ENCODE results near the gene PCIF1. TPM values are rescaled to one million over a fixed set of nuclear protein-coding genes. Genes with fewer than 3 reads are reported as not detected.

The PCIF1 gene
- total and polyA plus RNA-seq, 2 experiments from 2014 or later, result 5.3 to 24.3 TPM

DNA sequence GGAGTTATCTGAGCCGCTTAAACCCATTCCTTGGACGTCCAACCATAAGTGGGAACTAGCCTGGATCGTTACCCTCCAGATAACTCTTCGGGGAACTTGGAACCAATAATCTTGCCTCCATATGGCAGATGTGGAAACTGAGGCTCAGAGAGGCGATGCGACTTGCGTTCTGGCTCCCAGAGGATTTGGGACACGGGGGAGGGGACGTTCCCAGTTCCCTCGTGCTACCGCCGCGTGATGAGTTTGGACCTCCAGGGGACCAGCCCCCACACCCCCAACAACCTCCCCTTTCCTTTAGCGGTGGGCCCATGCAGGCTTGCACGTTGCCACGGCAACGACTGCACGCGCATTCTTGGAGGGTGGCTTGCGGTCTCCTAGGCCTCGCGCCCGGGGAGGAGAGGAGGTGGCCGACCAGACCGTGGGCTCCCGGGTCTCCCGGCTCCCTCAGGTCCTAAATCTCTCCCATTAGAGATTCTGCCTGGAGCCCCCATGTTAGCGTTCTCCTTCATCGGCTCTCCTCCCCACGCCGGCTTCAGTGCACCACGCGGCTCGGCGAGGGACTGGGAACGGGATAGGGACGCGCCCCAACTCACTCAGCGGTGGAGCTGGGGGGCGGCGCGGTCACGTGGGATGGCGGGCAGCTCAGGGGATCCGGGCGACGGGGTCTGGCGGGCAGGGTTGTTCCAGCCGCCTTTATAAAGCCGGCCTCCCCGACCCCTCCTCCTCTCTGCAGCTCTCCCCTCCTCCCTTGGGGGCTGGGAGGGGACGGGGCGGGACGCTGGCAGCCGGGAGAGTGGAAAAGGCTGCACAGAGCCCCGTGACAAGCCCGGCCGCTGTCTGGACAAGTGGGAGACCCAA, 22.8 kb upstream of the PCIF1 start, which contains the start of gene PLTP:
TSS of gene PLTP (minus strand) at position 670 of the 858 bp plus-strand sequence. CDS start 703 bp downstream, outside the sequence.
- H3K4me1 ChIP-seq (ENCODE audit: insufficient read depth), result peaks cover 9% of the 10 kb centered on the region
- TF ChIP-seq EZH2phosphoT487 (IDR thresholded peaks at IDR 0.05; ENCODE audit: insufficient read depth, low read depth) (no peak), EZH2 (IDR thresholded peaks at IDR 0.05; ENCODE audit: insufficient read depth, poor library complexity, severe bottlenecking) (no peak)
- H3F3A ChIP-seq (ENCODE audit: insufficient read depth), result no peaks in the 10 kb centered on the region
- no peaks in the 10 kb centered on the region for H3K36me3 ChIP-seq (ENCODE audit: low read depth)
- peak within 1 kb of the TSS; percentile 80 for H3K4me2 ChIP-seq (ENCODE audit: unreplicated experiment)
- DNase-seq, result peak; percentile 78
- peak within 1 kb of the TSS; percentile 89 for H2AFZ ChIP-seq
- H3K79me2 ChIP-seq (ENCODE audit: insufficient read depth), result no peaks in the 10 kb centered on the region
- H4K20me1 ChIP-seq (ENCODE audit: insufficient read depth), result no peaks in the 10 kb centered on the region
- WGBS, 2 experiments (ENCODE audit: low coverage in 1 of 2, low lambda C conversion rate in 2 of 2, missing lambda C conversion rate in 2 of 2), result 2 to 3% methylated on average over 40 to 48 of the region's 58 CpGs
- no peaks in the 10 kb centered on the region for H3K9me3 ChIP-seq (ENCODE audit: low read depth)
- peak within 1 kb of the TSS; percentile 63 for H3K27ac ChIP-seq
- peak within 1 kb of the TSS; percentile 69 for H3K9ac ChIP-seq
- H3K4me3 ChIP-seq, result peak within 1 kb of the TSS; percentile 68
- in situ Hi-C loops (cut with MboI), result no loop called here
- no peaks in the 10 kb centered on the region for H3K9me2 ChIP-seq (ENCODE audit: insufficient read depth)
- H3K27me3 ChIP-seq (replicated peaks; ENCODE audit: insufficient read depth), result no peaks in the 10 kb centered on the region

DNA sequence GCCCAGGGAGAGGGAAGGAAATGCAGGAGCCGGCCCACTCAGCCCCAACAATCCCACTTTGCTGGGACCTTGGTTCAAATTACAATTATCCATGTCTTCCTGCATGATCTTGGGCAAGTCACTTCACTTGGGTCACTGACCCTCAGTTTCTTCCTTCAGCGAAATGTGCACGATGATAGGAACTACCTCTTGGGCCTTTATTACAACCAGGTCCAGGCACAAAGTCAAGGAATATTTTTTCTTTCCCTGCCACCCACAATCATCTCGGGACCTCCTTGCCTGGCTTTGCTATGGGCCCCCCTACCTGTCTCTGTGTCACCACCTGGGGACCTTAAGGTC, 22.2 kb upstream of the PCIF1 start:
- peak overlapping the region; percentile 69 for H3K9ac ChIP-seq
- H3K79me2 ChIP-seq (ENCODE audit: insufficient read depth), result no peaks in the 10 kb centered on the region
- peak overlapping the region; percentile 80 for H3K4me2 ChIP-seq (ENCODE audit: unreplicated experiment)
- in situ Hi-C loops (cut with MboI), result no loop called here
- peak overlapping the region; percentile 68 for H3K4me3 ChIP-seq
- H3K9me2 ChIP-seq (ENCODE audit: insufficient read depth), result no peaks in the 10 kb centered on the region
- peaks cover 3% of the 10 kb centered on the region; the same call in 1 of the 2 replicates for H3F3A ChIP-seq (ENCODE audit: insufficient read depth)
- H3K4me1 ChIP-seq (ENCODE audit: insufficient read depth), result peaks cover 9% of the 10 kb centered on the region
- H2AFZ ChIP-seq, result peak overlapping the region; percentile 89
- WGBS, 2 experiments (ENCODE audit: low coverage in 1 of 2, low lambda C conversion rate in 2 of 2, missing lambda C conversion rate in 2 of 2), result 6 to 18% methylated on average over 4 of the region's 4 CpGs
- no peaks in the 10 kb centered on the region for H3K27me3 ChIP-seq (replicated peaks; ENCODE audit: insufficient read depth)
- no peak for DNase-seq
- no peaks in the 10 kb centered on the region for H4K20me1 ChIP-seq (ENCODE audit: insufficient read depth)
- H3K36me3 ChIP-seq (ENCODE audit: low read depth), result no peaks in the 10 kb centered on the region
- TF ChIP-seq EZH2 (IDR thresholded peaks at IDR 0.05; ENCODE audit: insufficient read depth, poor library complexity, severe bottlenecking) (no peak), EZH2phosphoT487 (IDR thresholded peaks at IDR 0.05; ENCODE audit: insufficient read depth, low read depth) (no peak)
- H3K27ac ChIP-seq, result no peak overlapping the region
- no peaks in the 10 kb centered on the region for H3K9me3 ChIP-seq (ENCODE audit: low read depth)

GRCh38 chr20:45913116-45913515, 21.4 kb upstream of the PCIF1 start:
- TF ChIP-seq EZH2phosphoT487 (IDR thresholded peaks at IDR 0.05; ENCODE audit: insufficient read depth, low read depth) (no peak), EZH2 (IDR thresholded peaks at IDR 0.05; ENCODE audit: insufficient read depth, poor library complexity, severe bottlenecking) (no peak)
- Histone ChIP-seq H3K9me3 (ENCODE audit: low read depth) (no peaks in the 10 kb centered on the region), H3K36me3 (ENCODE audit: low read depth) (no peaks in the 10 kb centered on the region), H3K27me3 (replicated peaks; ENCODE audit: insufficient read depth) (no peaks in the 10 kb centered on the region), H3K4me1 (ENCODE audit: insufficient read depth) (peaks cover 15% of the 10 kb centered on the region), H3F3A (ENCODE audit: insufficient read depth) (peaks cover 5% of the 10 kb centered on the region; the same call in 1 of the 2 replicates), H3K27ac (no peak overlapping the region), H4K20me1 (ENCODE audit: insufficient read depth) (no peaks in the 10 kb centered on the region), H3K9me2 (ENCODE audit: insufficient read depth) (no peaks in the 10 kb centered on the region), H3K79me2 (ENCODE audit: insufficient read depth) (no peaks in the 10 kb centered on the region), H3K4me3 (no peak overlapping the region), H3K9ac (no peak overlapping the region), H3K4me2 (ENCODE audit: unreplicated experiment) (no peak overlapping the region), H2AFZ (no peak overlapping the region)
- in situ Hi-C loops (cut with MboI), result no loop called here
- 46 to 54% methylated on average over 5 of the region's 5 CpGs for WGBS, 2 experiments (ENCODE audit: low coverage in 1 of 2, low lambda C conversion rate in 2 of 2, missing lambda C conversion rate in 2 of 2)
- peak; percentile 54 for DNase-seq

DNA sequence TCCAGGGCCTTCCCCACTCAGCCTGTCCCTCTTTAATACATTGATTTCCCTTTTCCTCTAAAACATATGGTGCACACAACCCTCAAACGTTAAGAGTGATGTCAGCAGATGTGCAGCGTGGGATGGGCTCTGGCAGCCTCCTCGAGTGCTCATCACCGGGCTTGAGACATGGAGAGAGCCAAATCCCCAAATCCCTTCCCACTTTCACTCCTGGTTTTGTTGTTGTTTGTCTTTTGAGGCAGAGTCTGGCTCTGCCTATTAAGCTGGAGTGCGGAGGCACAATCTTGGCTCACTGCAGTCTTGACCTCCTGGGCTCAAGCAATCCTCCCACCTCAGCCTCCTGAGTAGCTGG, 16.7 kb upstream of the PCIF1 start:
- Histone ChIP-seq H3K4me3 (no peak overlapping the region), H3K9me2 (ENCODE audit: insufficient read depth) (no peaks in the 10 kb centered on the region), H3F3A (ENCODE audit: insufficient read depth) (peaks cover 5% of the 10 kb centered on the region; the same call in 1 of the 2 replicates), H3K79me2 (ENCODE audit: insufficient read depth) (no peaks in the 10 kb centered on the region), H2AFZ (no peak overlapping the region), H3K4me1 (ENCODE audit: insufficient read depth) (peaks cover 6% of the 10 kb centered on the region), H3K27ac (no peak overlapping the region), H3K4me2 (ENCODE audit: unreplicated experiment) (no peak overlapping the region), H4K20me1 (ENCODE audit: insufficient read depth) (no peaks in the 10 kb centered on the region), H3K9me3 (ENCODE audit: low read depth) (no peaks in the 10 kb centered on the region), H3K9ac (no peak overlapping the region), H3K36me3 (ENCODE audit: low read depth) (no peaks in the 10 kb centered on the region), H3K27me3 (replicated peaks; ENCODE audit: insufficient read depth) (no peaks in the 10 kb centered on the region)
- in situ Hi-C loops (cut with MboI), result no loop called here
- 12 to 15% methylated on average over 5 of the region's 5 CpGs for WGBS, 2 experiments (ENCODE audit: low coverage in 1 of 2, low lambda C conversion rate in 2 of 2, missing lambda C conversion rate in 2 of 2)
- TF ChIP-seq EZH2 (IDR thresholded peaks at IDR 0.05; ENCODE audit: insufficient read depth, poor library complexity, severe bottlenecking), result no peak
- DNase-seq, result peak; percentile 64

All from GM23248 (cell line).